WI38 (cell line): Measurements from ENCODE around the gene TUBB6.

Experiments used
- H3K4me3 ChIP-seq: 2 replicates; pipeline ENCODE4 v1.5.1; 2011; ENCODE audit warnings: low read depth, mild to moderate bottlenecking, control low read depth, low read length
- CTCF ChIP-seq: IDR thresholded peaks from 2 replicates; pipeline ENCODE4 v1.5.1; 2012; ENCODE audit warnings: low read depth, mild to moderate bottlenecking, control low read depth, low read length

TUBB6 gene

GRCh38 chr18:12317664-12318333 is 9.8 kb downstream of the TUBB6 start:
- no peak overlapping the region for H3K4me3 ChIP-seq
- TF ChIP-seq CTCF, result no peak

- TF ChIP-seq CTCF, result no peak
These were observed 10.3 kb downstream of the TUBB6 start for GRCh38 chr18:12318334-12318697.

GRCh38 chr18:12318857-12319256 is 10.8 kb downstream of the TUBB6 start:
- TF ChIP-seq CTCF, result no peak
- H3K4me3 ChIP-seq, result no peak overlapping the region

More at GRCh38 chr18:12318334-12318697, 10.3 kb downstream of the TUBB6 start:
- no peak overlapping the region for H3K4me3 ChIP-seq

GRCh38 chr18:12321333-12321732 is 13.3 kb downstream of the TUBB6 start:
- TF ChIP-seq CTCF, result no peak
- no peak overlapping the region for H3K4me3 ChIP-seq

GRCh38 chr18:12324991-12325725 is 17.1 kb downstream of the TUBB6 start:
- H3K4me3 ChIP-seq, result no peak overlapping the region
- no peak for TF ChIP-seq CTCF

- no peak overlapping the region for H3K4me3 ChIP-seq
- TF ChIP-seq CTCF, result no peak
These were observed 17.7 kb downstream of the TUBB6 start for GRCh38 chr18:12325726-12326245.
